ENCODE results near the gene DGKZ. TPM values are rescaled to one million over a fixed set of nuclear protein-coding genes. Genes with fewer than 3 reads are reported as not detected.
"Not testable (repeated sequence)": the region's sequence is repeated elsewhere in the genome, so short reads cannot be mapped to it uniquely, and the experiment has no call there.

DGKZ gene
- total RNA-seq, 4 donors from 2014 or later = 38.5 to 53.1 (median 45.7) TPM

DNA sequence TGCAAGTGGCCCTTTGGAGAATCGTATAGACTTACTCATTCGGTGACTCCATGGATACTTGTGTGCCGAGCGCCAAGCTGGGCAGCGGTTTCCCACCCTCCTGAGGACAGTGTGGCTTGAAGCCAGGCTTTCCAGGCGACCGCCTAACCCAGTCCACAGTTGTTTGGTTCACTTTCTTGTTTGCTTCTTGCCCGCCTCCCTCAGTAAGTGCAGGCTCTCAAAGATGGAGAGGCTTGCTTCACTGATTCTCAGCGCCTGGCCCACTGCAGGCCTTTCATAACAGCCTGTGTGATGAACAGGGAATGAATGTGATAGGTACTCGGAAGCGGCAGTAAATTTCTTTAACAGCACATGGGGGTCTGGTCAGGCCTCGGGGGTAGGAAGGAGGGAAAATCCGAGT, 23.0 kb downstream of the DGKZ start:
- Histone ChIP-seq H3K36me3 (peaks cover 9 to 86% (median 25%) of the 10 kb centered on the region in 3 donors), H3K4me1 (peaks cover 0 to 26% (median 5%) of the 10 kb centered on the region in 3 donors), H3K27ac (no peak overlapping the region), H3K27me3 (no peaks in the 10 kb centered on the region), H3K4me3 (no peak overlapping the region), H3K9me3 (no peaks in the 10 kb centered on the region)
- 87 to 90% methylated on average over 11 to 13 of the region's 13 CpGs for WGBS, 2 donors
- DNase-seq = no peak
- intact Hi-C loops (cut with DNase I) = no loop called here
- TF ChIP-seq, protein P1, sequence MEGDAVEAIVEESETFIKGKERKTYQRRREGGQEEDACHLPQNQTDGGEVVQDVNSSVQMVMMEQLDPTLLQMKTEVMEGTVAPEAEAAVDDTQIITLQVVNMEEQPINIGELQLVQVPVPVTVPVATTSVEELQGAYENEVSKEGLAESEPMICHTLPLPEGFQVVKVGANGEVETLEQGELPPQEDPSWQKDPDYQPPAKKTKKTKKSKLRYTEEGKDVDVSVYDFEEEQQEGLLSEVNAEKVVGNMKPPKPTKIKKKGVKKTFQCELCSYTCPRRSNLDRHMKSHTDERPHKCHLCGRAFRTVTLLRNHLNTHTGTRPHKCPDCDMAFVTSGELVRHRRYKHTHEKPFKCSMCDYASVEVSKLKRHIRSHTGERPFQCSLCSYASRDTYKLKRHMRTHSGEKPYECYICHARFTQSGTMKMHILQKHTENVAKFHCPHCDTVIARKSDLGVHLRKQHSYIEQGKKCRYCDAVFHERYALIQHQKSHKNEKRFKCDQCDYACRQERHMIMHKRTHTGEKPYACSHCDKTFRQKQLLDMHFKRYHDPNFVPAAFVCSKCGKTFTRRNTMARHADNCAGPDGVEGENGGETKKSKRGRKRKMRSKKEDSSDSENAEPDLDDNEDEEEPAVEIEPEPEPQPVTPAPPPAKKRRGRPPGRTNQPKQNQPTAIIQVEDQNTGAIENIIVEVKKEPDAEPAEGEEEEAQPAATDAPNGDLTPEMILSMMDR (IDR thresholded peaks at IDR 0.05) = no peak
- no peak for TF ChIP-seq POLR2A (IDR thresholded peaks at IDR 0.05)

DNA sequence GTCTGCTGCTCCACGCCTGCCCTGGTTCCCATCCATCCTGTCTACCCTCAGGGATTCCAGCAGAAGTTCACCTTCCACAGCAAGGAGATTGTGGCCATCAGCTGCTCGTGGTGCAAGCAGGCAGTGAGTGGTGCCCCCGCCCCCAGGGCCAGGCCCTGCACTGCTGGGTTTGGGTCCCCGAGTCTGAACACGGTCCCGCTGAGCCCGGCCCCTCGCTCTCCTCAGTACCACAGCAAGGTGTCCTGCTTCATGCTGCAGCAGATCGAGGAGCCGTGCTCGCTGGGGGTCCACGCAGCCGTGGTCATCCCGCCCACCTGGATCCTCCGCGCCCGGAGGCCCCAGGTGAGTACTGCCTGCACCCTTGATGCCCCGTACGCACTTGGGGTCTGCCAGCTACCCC, 24.0 kb downstream of the DGKZ start:
- H3K27ac ChIP-seq; DNase-seq; H3K4me3 ChIP-seq; H3K9me3 ChIP-seq; H3K27me3 ChIP-seq; intact Hi-C loops (cut with DNase I): not testable (repeated sequence)
- peaks cover 0 to 26% (median 5%) of the 10 kb centered on the region in 3 donors for H3K4me1 ChIP-seq
- WGBS, 2 donors = 42 to 69% methylated on average over 2 of the region's 19 CpGs
- H3K36me3 ChIP-seq = peaks cover 19 to 96% (median 32%) of the 10 kb centered on the region in 3 donors

DNA sequence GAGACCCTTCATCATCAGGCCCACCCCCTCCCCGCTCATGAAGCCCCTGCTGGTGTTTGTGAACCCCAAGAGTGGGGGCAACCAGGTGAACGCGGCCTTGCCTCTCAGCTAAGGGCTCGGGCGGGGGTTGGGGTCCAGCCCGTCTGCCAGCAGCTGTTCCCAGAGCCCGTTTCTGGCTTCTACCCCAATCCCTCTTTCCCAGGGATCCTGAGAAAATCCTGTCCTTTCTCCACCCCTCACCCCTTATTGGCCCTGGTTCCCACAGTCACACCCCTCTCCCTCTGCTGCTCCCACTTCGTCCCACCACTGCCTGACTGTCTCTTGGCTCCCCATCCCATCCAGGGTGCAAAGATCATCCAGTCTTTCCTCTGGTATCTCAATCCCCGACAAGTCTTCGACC, 24.8 kb downstream of the DGKZ start:
- Histone ChIP-seq H3K4me1 (peaks cover 0 to 18% (median 3%) of the 10 kb centered on the region in 3 donors), H3K27ac (no peak overlapping the region), H3K36me3 (peaks cover 22 to 96% (median 32%) of the 10 kb centered on the region in 3 donors), H3K4me3 (no peak overlapping the region), H3K27me3 (no peaks in the 10 kb centered on the region), H3K9me3 (no peaks in the 10 kb centered on the region)
- TF ChIP-seq, protein P1 (IDR thresholded peaks at IDR 0.05) = no peak
- no peak for TF ChIP-seq POLR2A (IDR thresholded peaks at IDR 0.05)
- DNase-seq = no peak
- intact Hi-C loops (cut with DNase I) = no loop called here
- WGBS, 2 donors = 70 to 87% methylated on average over 5 to 9 of the region's 10 CpGs

DNA sequence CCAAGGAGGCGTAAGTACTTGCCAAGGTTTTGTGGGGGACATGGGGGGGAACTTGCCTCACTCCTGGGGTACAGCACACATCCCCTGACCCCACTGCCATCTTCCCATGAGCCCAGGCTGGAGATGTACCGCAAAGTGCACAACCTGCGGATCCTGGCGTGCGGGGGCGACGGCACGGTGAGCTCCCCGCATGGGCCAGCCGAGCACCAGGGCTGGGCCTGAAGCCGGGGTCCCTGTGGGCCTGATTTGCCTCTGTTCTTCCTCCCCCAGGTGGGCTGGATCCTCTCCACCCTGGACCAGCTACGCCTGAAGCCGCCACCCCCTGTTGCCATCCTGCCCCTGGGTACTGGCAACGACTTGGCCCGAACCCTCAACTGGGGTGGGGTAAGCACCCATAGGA, 25.2 kb downstream of the DGKZ start:
- Histone ChIP-seq H3K36me3 (peaks cover 22 to 99% (median 32%) of the 10 kb centered on the region in 3 donors), H3K4me1 (peaks cover 0 to 14% (median 0%) of the 10 kb centered on the region in 3 donors)
- H3K9me3 ChIP-seq; H3K27me3 ChIP-seq; H3K4me3 ChIP-seq; H3K27ac ChIP-seq; DNase-seq; intact Hi-C loops (cut with DNase I): not testable (repeated sequence)
- 87% methylated on average over 3 of the region's 15 CpGs; no CpG with 5 or more reads in 1 of the 2 donors for WGBS, 2 donors

DNA sequence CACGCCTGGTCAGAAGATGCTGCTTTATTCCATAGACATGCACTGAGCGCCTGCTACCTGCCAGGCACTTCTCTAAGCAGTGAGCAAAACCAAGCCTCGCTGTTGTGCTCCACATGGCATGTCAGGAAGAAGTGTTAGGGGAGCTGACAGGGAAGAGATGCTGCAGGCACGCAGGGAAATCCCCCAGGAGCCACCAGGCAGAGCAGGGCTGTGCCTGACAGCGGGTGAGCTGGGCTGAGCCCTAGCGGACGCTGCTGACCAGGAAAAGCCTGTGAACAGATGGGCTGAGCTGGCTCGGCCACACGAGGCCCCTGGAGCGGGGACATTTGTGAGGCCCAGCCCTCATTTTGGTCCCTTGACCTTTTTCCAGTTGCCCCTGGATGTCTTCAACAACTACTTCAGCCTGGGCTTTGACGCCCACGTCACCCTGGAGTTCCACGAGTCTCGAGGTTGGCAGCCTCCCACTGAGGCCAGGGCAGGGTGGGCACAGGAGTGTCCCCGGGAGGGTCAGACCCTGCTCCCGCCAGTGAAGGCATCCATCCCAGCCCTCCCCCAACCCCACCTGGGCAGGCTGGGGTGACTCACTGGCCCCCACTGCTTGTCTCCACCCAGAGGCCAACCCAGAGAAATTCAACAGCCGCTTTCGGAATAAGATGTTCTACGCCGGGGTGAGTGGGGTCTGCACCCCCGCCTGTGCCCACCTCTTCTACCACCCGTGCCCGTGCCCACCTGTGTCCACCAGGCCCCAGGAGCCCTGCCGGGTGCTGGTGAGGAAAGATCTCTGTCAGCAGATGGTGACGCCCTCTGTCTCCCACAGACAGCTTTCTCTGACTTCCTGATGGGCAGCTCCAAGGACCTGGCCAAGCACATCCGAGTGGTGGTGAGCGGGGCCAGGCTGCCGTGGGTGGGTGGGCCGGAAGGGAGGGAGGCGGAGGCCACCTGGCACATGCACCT, 26.8 kb downstream of the DGKZ start:
- H3K4me1 ChIP-seq = peaks cover 0 to 9% (median 0%) of the 10 kb centered on the region in 3 donors
- H3K4me3 ChIP-seq = no peak overlapping the region
- 89 to 91% methylated on average over 12 to 16 of the region's 30 CpGs for WGBS, 2 donors
- H3K27me3 ChIP-seq = no peaks in the 10 kb centered on the region
- peaks cover 22 to 93% (median 32%) of the 10 kb centered on the region in 3 donors for H3K36me3 ChIP-seq
- TF ChIP-seq, protein P1 (IDR thresholded peaks at IDR 0.05) = no peak
- intact Hi-C loops (cut with DNase I) = no loop called here
- no peak overlapping the region for H3K27ac ChIP-seq
- H3K9me3 ChIP-seq = no peaks in the 10 kb centered on the region
- DNase-seq = no peak

DNA sequence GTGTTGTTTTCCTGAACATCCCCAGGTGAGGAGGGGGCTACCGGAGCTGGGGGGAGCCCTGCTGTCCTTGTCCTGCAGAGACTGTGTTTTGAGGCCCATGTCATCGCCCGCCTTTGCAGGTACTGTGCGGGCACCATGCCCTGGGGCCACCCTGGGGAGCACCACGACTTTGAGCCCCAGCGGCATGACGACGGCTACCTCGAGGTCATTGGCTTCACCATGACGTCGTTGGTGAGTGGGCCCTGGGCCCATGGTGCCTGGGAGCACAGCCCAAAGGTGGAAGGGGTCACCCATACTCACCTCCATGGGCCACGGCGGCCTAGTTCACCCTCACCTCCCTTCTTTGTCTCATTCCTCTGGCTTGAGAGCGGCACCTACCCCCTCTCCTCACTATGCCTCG, 27.6 kb downstream of the DGKZ start:
- Histone ChIP-seq H3K4me1 (peaks cover 0 to 9% (median 0%) of the 10 kb centered on the region in 3 donors), H3K36me3 (peaks cover 22 to 85% (median 32%) of the 10 kb centered on the region in 3 donors), H3K27me3 (no peaks in the 10 kb centered on the region), H3K9me3 (no peaks in the 10 kb centered on the region), H3K4me3 (no peak overlapping the region), H3K27ac (no peak overlapping the region)
- DNase-seq = no peak
- intact Hi-C loops (cut with DNase I) = no loop called here
- WGBS, 2 donors = 78 to 84% methylated on average over 4 to 13 of the region's 15 CpGs
- TF ChIP-seq POLR2A (IDR thresholded peaks at IDR 0.05) = no peak
- TF ChIP-seq, protein P1 (IDR thresholded peaks at IDR 0.05) = no peak
